HepG2 (cell line): ENCODE measurements around the gene COPS7B.

ENCODE experiments used
- CREM ChIP-seq, 2 experiments: sonication (generic) in 1 of 2; formaldehyde crosslinking in 1 of 2; IDR thresholded peaks; 2 replicates each; pipeline versions ENCODE4 v1.4.0 to v1.6.1; 2016 to 2020; ENCODE audit warnings: antibody characterized with exemption in 1 of 2, mild to moderate bottlenecking in 1 of 2, missing genetic modification reagents in 1 of 2
- FOXA3 ChIP-seq: IDR thresholded peaks from 2 replicates; pipeline ENCODE4 v1.6.1; 2016; ENCODE audit warnings: missing genetic modification reagents, missing compliant biosample characterization
- HDAC1 ChIP-seq: sonication (generic); formaldehyde crosslinking; IDR thresholded peaks from 2 replicates; pipeline ENCODE4 v1.5.1; 2020; ENCODE audit warnings: mild to moderate bottlenecking, missing genetic modification reagents
- MIER3 ChIP-seq: IDR thresholded peaks from 2 replicates; pipeline ENCODE4 v1.6.1; 2016; ENCODE audit warnings: missing compliant biosample characterization, borderline replicate concordance
- SOX13 ChIP-seq, 3 experiments: fragments of 450-650 bp in 1 of 3; sonication (generic) in 1 of 3; formaldehyde crosslinking in 1 of 3; IDR thresholded peaks in 2 of 3; conservative IDR thresholded peaks in 1 of 3; 2 replicates each; pipeline versions ENCODE4 v1.5.0 to v1.6.1; 2016 to 2020; ENCODE audit warnings: antibody characterized with exemption in 1 of 3, mild to moderate bottlenecking in 1 of 3, missing compliant biosample characterization in 1 of 3, missing genetic modification reagents in 1 of 3, moderate library complexity in 1 of 3
- SRSF9 ChIP-seq: fragments of 200-400 bp; formaldehyde crosslinking; IDR thresholded peaks from 2 replicates; pipeline ENCODE4 v1.6.1; 2018; ENCODE audit warnings: borderline replicate concordance, mild to moderate bottlenecking, low read depth, low read length; ENCODE audit not compliant: insufficient read depth, poor library complexity, severe bottlenecking
- YY1 ChIP-seq: IDR thresholded peaks from 2 replicates; pipeline ENCODE4 v1.6.1; 2011; ENCODE audit warnings: low read length, low read depth, moderate library complexity, mild to moderate bottlenecking; ENCODE audit not compliant: insufficient read depth, insufficient replicate concordance
- ZNF614 ChIP-seq: IDR thresholded peaks from 2 replicates; pipeline ENCODE4 v1.6.1; 2018; ENCODE audit warnings: missing biosample characterization, missing genetic modification reagents, inconsistent platforms, borderline replicate concordance
- TF ChIP-seq, protein P1 (sequence below): sonication (generic); formaldehyde crosslinking; IDR thresholded peaks from 2 replicates; pipeline ENCODE4 v1.5.0; 2020; ENCODE audit warnings: missing genetic modification reagents
- TF ChIP-seq, protein P2 (sequence below): sonication (generic); formaldehyde crosslinking; conservative IDR thresholded peaks from 2 replicates; pipeline ENCODE4 v1.4.0; 2020; ENCODE audit warnings: missing genetic modification reagents
- TF ChIP-seq, protein P3 (sequence below): sonication (generic); formaldehyde crosslinking; IDR thresholded peaks from 2 replicates; pipeline ENCODE4 v1.5.0; 2020; ENCODE audit warnings: mild to moderate bottlenecking, missing genetic modification reagents, moderate library complexity
- TF ChIP-seq, protein P4 (sequence below), 2 experiments: IDR thresholded peaks; 2 replicates each; pipeline ENCODE4 v1.6.1; 2011 to 2012; ENCODE audit warnings: low read length in 2 of 2, borderline replicate concordance in 1 of 2, low read depth in 1 of 2, mild to moderate bottlenecking in 1 of 2, moderate library complexity in 1 of 2
- TF ChIP-seq, protein P5 (sequence below): sonication (generic); formaldehyde crosslinking; IDR thresholded peaks from 2 replicates; pipeline ENCODE4 v1.8.0; 2022; ENCODE audit warnings: mild to moderate bottlenecking, missing genetic modification reagents, moderate library complexity

DNA sequence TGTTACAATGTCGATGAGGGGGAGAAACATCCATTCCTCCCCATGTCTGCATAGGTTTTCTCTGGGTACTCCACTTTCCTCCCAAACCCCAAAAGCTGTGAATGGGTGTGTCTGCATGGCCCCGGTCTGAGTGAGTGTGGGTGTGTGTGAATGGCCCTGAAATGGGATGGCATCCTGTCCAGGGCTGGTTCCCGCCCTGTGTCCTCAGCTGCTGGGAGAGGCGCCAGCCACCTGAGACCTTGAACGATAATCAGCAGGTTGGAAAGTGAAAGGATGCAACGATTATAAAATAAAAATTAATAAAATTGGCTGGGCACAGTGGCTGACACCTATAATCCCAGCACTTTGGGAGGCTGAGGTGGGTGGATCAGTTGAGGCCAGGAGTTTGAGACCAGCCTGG is 70.7 kb downstream of the COPS7B start:
- TF ChIP-seq, protein P1, sequence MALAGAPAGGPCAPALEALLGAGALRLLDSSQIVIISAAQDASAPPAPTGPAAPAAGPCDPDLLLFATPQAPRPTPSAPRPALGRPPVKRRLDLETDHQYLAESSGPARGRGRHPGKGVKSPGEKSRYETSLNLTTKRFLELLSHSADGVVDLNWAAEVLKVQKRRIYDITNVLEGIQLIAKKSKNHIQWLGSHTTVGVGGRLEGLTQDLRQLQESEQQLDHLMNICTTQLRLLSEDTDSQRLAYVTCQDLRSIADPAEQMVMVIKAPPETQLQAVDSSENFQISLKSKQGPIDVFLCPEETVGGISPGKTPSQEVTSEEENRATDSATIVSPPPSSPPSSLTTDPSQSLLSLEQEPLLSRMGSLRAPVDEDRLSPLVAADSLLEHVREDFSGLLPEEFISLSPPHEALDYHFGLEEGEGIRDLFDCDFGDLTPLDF (CRISPR knock-in tag): no peak
- TF ChIP-seq, protein P2, sequence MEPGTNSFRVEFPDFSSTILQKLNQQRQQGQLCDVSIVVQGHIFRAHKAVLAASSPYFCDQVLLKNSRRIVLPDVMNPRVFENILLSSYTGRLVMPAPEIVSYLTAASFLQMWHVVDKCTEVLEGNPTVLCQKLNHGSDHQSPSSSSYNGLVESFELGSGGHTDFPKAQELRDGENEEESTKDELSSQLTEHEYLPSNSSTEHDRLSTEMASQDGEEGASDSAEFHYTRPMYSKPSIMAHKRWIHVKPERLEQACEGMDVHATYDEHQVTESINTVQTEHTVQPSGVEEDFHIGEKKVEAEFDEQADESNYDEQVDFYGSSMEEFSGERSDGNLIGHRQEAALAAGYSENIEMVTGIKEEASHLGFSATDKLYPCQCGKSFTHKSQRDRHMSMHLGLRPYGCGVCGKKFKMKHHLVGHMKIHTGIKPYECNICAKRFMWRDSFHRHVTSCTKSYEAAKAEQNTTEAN (CRISPR knock-in tag): no peak
- TF ChIP-seq, protein P3, sequence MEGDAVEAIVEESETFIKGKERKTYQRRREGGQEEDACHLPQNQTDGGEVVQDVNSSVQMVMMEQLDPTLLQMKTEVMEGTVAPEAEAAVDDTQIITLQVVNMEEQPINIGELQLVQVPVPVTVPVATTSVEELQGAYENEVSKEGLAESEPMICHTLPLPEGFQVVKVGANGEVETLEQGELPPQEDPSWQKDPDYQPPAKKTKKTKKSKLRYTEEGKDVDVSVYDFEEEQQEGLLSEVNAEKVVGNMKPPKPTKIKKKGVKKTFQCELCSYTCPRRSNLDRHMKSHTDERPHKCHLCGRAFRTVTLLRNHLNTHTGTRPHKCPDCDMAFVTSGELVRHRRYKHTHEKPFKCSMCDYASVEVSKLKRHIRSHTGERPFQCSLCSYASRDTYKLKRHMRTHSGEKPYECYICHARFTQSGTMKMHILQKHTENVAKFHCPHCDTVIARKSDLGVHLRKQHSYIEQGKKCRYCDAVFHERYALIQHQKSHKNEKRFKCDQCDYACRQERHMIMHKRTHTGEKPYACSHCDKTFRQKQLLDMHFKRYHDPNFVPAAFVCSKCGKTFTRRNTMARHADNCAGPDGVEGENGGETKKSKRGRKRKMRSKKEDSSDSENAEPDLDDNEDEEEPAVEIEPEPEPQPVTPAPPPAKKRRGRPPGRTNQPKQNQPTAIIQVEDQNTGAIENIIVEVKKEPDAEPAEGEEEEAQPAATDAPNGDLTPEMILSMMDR (CRISPR knock-in tag): no peak
- no peak for TF ChIP-seq SRSF9
- TF ChIP-seq YY1: no peak
- TF ChIP-seq, protein P4, sequence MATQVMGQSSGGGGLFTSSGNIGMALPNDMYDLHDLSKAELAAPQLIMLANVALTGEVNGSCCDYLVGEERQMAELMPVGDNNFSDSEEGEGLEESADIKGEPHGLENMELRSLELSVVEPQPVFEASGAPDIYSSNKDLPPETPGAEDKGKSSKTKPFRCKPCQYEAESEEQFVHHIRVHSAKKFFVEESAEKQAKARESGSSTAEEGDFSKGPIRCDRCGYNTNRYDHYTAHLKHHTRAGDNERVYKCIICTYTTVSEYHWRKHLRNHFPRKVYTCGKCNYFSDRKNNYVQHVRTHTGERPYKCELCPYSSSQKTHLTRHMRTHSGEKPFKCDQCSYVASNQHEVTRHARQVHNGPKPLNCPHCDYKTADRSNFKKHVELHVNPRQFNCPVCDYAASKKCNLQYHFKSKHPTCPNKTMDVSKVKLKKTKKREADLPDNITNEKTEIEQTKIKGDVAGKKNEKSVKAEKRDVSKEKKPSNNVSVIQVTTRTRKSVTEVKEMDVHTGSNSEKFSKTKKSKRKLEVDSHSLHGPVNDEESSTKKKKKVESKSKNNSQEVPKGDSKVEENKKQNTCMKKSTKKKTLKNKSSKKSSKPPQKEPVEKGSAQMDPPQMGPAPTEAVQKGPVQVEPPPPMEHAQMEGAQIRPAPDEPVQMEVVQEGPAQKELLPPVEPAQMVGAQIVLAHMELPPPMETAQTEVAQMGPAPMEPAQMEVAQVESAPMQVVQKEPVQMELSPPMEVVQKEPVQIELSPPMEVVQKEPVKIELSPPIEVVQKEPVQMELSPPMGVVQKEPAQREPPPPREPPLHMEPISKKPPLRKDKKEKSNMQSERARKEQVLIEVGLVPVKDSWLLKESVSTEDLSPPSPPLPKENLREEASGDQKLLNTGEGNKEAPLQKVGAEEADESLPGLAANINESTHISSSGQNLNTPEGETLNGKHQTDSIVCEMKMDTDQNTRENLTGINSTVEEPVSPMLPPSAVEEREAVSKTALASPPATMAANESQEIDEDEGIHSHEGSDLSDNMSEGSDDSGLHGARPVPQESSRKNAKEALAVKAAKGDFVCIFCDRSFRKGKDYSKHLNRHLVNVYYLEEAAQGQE (IDR thresholded peaks at IDR 0.05; ENCODE audit: borderline replicate concordance in 1 of 2, low read depth in 1 of 2, low read length in 2 of 2): no peak
- no peak for TF ChIP-seq MIER3 (CRISPR knock-in tag)
- no peak for TF ChIP-seq SOX13 (IDR thresholded peaks at IDR 0.05)
- TF ChIP-seq SOX13 (CRISPR knock-in tag; conservative IDR thresholded peaks at IDR 0.05 in 1 of 2, IDR thresholded peaks at IDR 0.05 in 1 of 2): no peak
- no peak for TF ChIP-seq CREM (IDR thresholded peaks at IDR 0.05)
- TF ChIP-seq CREM (CRISPR knock-in tag; IDR thresholded peaks at IDR 0.05): no peak
- TF ChIP-seq HDAC1 (CRISPR knock-in tag): no peak
- TF ChIP-seq, protein P5, sequence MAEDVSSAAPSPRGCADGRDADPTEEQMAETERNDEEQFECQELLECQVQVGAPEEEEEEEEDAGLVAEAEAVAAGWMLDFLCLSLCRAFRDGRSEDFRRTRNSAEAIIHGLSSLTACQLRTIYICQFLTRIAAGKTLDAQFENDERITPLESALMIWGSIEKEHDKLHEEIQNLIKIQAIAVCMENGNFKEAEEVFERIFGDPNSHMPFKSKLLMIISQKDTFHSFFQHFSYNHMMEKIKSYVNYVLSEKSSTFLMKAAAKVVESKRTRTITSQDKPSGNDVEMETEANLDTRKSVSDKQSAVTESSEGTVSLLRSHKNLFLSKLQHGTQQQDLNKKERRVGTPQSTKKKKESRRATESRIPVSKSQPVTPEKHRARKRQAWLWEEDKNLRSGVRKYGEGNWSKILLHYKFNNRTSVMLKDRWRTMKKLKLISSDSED (CRISPR knock-in tag): no peak
- no peak for TF ChIP-seq ZNF614
- no peak for TF ChIP-seq FOXA3
